HG03196 (cell line): ENCODE results near the gene TAS2R41.

Experiments used
- ATAC-seq: cut with Tn5 transposase; IDR thresholded peaks from one replicate; pipeline ENCODE4 v1.9.1; 2021; ENCODE audit not compliant: unreplicated experiment

TAS2R41 gene, protein sequence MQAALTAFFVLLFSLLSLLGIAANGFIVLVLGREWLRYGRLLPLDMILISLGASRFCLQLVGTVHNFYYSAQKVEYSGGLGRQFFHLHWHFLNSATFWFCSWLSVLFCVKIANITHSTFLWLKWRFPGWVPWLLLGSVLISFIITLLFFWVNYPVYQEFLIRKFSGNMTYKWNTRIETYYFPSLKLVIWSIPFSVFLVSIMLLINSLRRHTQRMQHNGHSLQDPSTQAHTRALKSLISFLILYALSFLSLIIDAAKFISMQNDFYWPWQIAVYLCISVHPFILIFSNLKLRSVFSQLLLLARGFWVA

DNA sequence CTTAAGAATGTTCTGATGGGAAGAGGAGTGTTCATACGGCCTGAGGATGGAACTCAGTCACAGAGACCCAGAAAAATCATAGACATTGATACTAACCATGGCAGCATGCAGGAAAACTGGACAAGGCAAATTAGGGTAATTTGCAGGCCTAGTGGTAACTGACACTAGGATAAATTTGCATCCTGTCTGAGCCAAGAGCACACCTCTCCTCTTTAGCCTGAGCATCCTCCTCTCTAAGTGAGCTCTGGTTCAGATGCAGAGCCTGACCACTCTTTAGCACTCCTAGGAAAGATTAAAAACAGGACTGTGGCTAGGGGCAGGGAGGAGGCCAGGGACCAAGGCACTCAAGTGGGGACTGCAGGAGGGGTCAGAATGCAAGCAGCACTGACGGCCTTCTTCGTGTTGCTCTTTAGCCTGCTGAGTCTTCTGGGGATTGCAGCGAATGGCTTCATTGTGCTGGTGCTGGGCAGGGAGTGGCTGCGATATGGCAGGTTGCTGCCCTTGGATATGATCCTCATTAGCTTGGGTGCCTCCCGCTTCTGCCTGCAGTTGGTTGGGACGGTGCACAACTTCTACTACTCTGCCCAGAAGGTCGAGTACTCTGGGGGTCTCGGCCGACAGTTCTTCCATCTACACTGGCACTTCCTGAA is at the start of gene TAS2R41:
TSS of gene TAS2R41 (plus strand) at position 373 of the 650 bp plus-strand sequence. CDS start at position 373, 0 bp downstream.
- no peak for ATAC-seq

- no peak for ATAC-seq
Measured at GRCh38 chr7:143429770-143430698, 47.6 kb upstream of the TAS2R41 start.

GRCh38 chr7:143431109-143431508 is 46.6 kb upstream of the TAS2R41 start:
- ATAC-seq = no peak

GRCh38 chr7:143433759-143434158 is 43.9 kb upstream of the TAS2R41 start:
- ATAC-seq = no peak

GRCh38 chr7:143434660-143435059 is 43.0 kb upstream of the TAS2R41 start:
- no peak for ATAC-seq

DNA sequence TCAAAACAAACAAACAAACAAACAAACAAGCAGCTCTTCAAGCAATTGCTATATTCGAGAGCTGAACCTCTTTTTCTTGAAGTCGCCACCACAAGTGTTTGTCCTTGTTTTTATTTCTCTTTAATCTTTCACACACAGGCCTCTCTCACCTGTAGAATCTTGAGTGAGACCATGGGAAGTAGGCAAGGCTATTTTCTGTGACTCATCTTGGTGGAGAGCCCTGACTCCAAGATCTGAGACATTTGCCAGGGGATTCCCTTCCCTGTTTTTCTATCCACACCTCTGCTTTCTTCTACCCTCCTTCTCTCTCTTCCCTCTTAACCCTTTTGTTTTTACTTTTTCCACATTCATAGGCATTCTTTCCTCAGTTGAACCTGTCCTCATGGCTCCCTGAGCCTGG is 42.4 kb upstream of the TAS2R41 start:
- no peak for ATAC-seq

GRCh38 chr7:143436325-143436946 is 41.2 kb upstream of the TAS2R41 start:
- ATAC-seq = peak; percentile 75

GRCh38 chr7:143437578-143437977 is 40.1 kb upstream of the TAS2R41 start:
- ATAC-seq = no peak

DNA sequence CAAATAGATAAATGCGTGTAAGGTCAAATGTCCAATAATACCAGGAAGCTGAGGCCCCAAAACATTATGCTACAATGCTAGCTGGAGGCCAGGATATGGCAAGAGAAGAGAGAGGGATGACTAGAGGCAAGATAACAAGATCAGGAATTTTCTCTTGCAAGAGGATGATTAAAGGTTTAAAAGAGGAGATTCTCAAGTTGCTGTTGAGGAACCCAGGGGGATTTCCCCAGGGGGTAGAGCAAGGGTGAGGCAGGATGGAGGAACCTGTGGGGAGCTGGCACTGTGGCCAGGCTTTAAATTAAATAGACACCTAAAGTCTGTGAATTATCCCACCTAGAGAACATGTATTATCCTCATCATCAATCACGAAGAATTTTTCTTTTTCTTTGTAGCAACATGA is 37.8 kb upstream of the TAS2R41 start:
- no peak for ATAC-seq

GRCh38 chr7:143443153-143443552 is 34.5 kb upstream of the TAS2R41 start, which contains the start of gene TAS2R60:
TSS of gene TAS2R60 (plus strand) at chr7:143443453. CDS start at chr7:143443453, 0 bp downstream.
- no peak for ATAC-seq

GRCh38 chr7:143444063-143444782 is 33.5 kb upstream of the TAS2R41 start:
- no peak for ATAC-seq

DNA sequence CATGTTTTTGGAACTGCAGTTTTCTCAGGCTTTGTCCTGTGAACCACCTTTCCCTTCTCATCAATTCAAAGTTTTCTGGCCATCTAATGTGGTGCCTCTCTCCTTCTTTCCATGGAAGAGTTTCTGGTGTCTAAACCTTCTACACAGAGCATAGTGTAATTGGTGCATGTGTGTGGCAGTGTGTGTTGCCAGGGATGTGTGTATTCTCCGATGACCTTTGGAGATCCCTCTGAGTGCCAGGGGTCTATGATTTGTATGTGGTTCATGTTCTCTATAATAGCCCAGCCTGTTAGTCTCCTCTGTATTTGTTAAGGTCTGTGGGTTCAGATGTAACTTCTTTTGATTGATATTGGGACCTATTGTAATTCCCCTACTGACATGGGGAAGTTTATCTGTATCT is 32.9 kb upstream of the TAS2R41 start:
- no peak for ATAC-seq

- no peak for ATAC-seq
Measured at GRCh38 chr7:143447466-143447865, 30.2 kb upstream of the TAS2R41 start.

DNA sequence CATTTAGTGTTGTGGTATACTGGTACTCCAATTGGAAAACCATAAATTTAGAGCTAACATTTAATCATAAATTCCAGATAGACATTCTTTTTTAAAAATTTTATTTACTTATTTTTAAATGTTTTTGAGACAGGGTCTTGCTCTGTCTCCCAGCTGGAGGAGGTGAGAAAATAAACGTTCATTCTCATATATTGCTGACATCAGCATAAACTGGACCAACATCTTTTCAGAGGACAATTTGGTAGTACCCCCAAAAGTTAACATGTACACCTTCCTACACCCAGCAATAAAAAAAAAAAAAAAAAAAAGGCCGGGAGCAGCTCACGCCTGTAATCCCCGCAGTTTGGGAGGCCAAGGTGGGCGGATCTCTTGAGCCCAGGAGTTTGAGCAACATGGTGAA is 29.2 kb upstream of the TAS2R41 start:
- no peak for ATAC-seq

- no peak for ATAC-seq
Measured at GRCh38 chr7:143449793-143450192, 27.9 kb upstream of the TAS2R41 start.

DNA sequence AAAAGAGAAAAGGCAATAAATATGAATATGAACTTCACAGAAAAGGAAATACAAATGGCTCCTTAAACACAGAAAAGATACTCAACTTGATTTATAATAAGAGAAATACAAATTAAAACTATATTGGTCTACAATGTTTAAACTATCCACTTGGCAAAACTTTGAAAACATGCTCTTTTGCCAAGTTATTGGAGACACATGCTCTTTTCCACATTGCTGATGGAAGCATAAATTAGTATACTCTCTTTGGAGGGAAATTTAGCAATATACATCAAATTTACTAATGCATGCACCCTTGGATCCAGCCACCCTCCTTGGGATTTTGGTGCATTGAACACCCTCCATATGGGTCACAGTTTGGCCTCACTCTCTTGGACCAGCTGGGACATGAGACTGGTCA is 26.6 kb upstream of the TAS2R41 start:
- ATAC-seq = no peak

GRCh38 chr7:143451746-143452145 is 25.9 kb upstream of the TAS2R41 start:
- no peak for ATAC-seq

DNA sequence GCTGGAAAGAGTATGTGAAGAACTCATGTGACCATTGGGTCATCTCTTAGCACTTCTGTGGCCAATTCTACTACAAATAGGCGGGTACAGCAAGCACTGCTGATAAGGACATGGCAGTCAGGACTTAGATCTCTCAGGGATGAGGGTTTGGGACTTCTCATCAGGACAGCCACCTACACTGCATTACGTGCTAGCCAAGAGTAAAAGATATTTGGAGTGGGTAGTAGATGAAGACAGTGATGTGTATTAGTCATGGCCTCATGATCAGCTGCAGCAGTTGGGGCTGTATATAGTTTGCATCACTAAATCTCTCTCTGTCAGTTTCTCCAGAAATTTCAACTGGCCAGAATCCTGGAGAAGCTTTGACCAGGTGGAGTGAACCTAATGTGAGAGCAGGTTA is 25.2 kb upstream of the TAS2R41 start:
- no peak for ATAC-seq

- ATAC-seq = no peak
Measured at GRCh38 chr7:143454091-143454680, 23.5 kb upstream of the TAS2R41 start.

DNA sequence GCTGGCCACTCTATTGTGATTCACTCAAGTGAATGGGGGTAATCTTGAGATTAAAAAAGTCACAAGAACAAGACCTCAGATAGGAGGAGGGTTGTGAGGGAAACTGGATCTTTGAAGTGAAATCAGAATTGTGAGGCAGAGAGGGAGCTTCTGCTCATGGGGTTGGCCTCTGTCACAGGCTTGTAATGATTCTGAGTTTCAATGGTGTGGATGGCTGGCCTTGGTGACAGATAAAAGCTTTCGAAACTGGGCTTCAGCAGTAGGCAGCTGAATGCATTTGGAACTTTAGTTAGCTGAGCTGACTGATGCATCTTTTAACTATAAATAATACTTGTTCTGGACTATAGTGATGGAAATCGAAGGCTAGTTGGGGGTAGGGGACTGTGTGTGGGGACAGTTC is 22.2 kb upstream of the TAS2R41 start:
- ATAC-seq = no peak
